UCSD-AML1 (cell line): ENCODE data around the gene BCL6B.
"Not testable (repeated sequence)": the region's sequence is repeated elsewhere in the genome, so short reads cannot be mapped to it uniquely, and the experiment has no call there.

Source experiments
- DNase-seq: peaks from one replicate; lab custom pipeline; 2025; ENCODE audit not compliant: unreplicated experiment; lab: John Stamatoyannopoulos, UW

BCL6B gene

DNA sequence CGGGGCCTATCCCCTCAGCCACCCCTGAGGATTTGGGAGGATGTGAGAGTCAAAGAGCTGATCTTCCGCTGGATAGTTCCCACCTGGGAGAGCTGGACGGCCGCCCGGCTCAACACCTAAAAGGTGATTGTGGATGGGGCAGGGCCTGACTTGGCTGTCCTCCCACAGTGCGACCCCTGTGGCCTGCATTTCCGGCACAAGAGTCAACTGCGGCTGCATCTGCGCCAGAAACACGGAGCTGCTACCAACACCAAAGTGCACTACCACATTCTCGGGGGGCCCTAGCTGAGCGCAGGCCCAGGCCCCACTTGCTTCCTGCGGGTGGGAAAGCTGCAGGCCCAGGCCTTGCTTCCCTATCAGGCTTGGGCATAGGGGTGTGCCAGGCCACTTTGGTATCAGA is 4.5 kb downstream of the BCL6B start:
- DNase-seq = no peak

DNA sequence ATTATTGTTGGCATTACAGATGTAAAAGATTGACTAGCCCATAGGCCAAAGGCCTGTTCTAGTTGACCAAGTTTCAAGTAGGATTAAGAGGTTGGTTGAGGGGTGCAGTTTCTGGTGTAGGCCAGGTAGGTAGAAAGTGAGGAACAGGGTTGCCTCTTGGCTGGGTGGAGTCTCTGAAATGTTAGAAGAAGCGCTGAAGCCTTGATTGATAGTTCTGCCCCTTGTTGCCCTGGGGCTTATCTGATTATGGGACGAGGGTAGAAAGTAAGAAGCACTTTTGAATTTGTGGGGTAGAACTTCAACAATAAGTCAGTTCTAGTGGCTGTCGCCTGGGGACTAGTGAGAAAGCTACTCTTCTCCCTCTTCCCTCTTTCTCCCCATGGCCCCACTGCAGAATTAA is 6.2 kb downstream of the BCL6B start:
- no peak for DNase-seq

DNA sequence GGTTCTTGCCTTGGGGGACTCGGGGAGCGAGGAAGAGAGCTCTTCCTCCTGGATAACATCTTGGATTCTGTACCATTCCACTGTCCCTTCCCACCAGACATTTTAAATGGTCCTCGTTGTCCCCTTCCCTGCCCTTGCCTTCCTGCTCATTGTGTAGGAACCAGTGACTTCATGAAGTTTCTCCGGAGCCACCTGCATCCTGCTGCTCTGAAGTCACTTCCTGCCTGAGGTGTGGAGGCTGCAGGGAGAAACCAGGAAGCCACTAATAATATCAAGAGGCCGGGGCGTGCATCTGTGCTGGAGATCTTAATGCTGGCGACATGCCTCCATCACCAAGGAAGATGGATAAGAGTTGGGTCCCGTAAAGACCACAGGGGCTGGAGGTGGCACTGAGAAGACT is 6.8 kb downstream of the BCL6B start:
- peak; percentile 69 for DNase-seq

GRCh38 chr17:7034955-7035590 is 12.2 kb downstream of the BCL6B start:
- DNase-seq = peak; percentile 80

DNA sequence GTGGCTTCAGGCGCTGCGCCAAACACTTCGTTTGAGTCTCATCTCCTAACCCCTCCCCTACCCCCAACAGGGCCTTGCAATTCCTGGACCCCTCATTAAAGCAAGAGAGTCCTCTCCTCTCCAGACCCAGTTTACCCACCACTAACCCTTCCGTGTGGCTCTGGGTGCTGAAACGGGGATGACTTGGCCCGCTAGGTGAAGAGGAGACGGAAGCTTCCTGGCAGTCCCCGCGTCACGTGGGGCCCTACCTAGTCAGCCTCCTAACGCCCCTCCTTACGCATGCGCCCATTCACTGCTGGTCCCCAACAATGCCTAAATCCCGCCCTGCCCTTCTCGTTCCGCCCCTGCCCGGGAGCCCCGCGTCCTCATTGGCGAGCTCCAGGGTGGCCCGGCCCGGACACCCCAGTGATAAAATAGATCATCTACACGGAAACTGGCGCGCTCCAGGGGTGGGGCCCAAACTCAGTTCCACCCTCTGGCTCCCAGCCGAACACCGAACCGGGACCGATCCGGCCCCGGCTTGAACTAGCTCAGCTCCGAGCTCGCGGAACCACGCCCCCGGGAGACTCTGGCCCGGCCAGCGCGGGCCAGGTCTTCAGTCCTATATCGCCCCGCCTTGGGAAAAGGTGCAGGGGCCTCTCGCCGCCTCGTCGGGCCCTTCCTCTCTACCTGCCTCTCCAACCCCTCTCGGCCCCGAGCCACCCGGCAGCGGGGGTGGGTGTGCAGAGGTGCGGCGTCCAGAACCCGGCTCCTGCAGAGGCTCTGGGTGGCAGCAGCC is 12.9 kb downstream of the BCL6B start, which contains the start of gene SLC16A13:
Gene SLC16A13 (plus strand): TSS at position 425 of the 778 bp plus-strand sequence. CDS start 368 bp downstream, outside the sequence.
- DNase-seq = peak; percentile 96

- DNase-seq = no peak
Measured at GRCh38 chr17:7038025-7038862, 15.4 kb downstream of the BCL6B start.

DNA sequence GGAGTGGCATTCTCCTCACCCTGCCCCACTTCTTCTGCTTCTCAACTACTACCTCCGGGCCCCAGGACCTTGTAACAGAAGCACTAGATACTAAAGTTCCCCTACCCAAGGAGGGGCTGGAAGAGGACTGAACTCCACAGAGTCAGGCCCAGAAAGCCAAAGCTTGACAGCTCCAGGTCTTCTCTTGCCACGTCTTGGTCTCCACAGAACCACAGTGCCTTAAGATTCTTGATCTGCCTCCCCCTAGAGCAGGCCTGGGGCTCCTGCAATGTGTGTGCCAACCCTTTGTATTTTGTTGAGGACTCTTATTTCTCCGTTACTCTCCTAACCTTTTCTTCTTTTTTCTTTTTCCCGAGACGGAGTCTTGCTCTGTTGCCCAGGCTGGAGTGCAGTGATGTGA is 17.0 kb downstream of the BCL6B start:
- no peak for DNase-seq

DNA sequence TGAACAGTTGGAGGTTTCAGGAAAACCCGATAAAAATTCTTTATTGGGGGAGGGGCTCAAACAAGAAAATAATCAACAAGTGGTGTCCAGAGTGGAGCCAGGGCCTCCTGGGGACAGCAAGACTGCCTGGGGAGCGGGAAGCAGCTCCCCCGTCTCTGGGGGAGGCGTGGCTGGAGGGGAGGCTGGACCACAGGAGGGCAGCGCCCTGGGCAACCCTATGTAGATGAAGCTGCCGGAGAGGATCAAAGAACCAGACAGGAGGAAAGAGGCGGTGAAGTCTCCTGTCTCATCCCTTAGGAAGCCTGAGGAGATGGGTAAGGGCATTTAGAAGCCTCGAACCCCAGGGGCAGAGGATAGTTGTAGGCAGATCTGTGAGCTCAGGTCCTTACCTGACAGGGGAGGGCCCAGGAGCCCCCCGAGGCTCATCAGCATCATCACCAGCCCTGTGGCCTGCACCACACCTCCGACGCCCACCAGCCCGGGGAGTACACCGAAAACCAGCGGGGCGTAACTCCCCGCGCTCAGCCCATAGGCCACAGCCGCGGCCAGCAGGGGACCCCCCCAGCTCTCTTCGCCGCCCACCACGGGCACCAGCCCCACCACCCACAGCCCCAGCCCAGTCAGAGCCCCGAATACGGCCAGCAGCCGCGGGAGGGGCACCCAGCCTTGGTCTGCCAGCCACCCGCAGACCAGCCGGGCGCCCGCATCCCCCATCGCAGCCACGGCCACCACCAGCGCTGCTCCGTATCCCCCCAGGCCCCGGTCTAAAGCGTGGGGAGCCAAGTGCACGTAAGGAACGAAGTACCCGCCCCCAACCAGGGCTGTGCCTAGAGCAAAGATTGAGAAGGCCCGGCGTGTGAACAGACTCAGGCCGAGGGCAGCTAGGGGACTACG is 19.0 kb downstream of the BCL6B start:
- no peak for DNase-seq

DNA sequence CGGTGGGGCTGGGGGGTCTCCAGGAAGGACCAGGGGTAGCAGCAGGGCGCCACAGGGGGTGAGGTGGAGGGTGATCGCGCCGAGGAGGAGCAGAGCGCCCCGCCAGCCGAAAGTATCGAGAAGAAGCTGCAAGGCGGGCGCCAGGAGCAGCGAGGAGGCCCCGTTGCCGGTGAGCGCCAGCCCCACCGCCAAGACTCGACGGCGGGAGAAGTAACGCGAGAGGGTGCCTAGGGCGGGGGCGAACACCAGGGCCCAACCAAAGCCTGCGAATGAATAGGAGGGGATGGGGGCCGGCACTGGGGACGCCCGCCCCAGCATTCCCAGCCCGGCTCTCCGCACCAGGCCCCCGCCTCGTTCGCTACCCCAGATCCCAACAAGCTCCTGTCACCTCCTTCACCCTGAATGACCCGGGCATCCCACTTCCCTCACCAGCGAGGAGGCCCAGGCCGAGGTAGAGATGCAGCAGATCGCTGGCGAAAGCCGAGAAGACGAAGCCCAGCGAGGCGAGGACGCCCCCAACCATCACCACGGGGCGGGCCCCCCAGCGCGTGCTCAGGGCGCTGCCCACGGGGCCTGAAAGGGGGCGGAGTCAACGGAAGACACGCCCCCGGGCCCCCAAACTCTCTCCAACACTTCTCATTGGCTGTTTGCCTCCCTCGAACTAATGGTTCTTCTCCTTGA is 19.8 kb downstream of the BCL6B start:
- no peak for DNase-seq

GRCh38 chr17:7043182-7043496 is 20.3 kb downstream of the BCL6B start:
- DNase-seq = no peak

- DNase-seq = no peak
Measured at GRCh38 chr17:7043497-7044198, 20.8 kb downstream of the BCL6B start, which contains the start of gene SLC16A11. Gene SLC16A11 (minus strand): TSS chr17:7044092. CDS start chr17:7043513, 579 bp downstream.

DNA sequence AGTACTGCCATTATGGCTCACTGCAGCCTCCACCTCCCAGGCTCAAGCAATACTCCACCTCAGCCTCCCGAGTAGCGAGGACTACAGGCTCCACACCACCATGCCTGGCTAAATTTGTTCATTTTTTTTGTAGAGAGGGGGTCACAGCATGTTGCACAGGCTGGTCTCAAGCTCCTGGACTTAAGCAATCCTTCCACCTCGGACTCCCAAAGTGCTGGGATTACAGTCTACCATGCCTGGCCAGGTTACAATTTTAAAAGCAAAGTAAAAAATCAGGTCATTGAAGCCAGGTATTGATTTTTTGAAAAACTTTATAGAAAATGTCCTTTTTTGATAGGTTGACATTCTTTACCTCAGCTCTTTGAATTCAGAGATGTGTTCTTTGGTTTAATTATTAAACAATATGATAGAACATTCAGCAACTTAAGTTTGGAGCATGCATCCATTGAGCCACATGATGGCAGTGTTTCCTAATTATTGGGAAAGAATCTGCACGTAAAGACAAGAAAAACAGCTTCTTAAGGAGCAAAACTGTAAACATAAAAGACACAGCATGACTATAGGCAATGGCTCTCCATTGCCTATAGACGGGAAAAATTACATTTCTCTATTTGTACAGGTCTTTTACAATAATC is 22.8 kb downstream of the BCL6B start:
- no peak for DNase-seq

DNA sequence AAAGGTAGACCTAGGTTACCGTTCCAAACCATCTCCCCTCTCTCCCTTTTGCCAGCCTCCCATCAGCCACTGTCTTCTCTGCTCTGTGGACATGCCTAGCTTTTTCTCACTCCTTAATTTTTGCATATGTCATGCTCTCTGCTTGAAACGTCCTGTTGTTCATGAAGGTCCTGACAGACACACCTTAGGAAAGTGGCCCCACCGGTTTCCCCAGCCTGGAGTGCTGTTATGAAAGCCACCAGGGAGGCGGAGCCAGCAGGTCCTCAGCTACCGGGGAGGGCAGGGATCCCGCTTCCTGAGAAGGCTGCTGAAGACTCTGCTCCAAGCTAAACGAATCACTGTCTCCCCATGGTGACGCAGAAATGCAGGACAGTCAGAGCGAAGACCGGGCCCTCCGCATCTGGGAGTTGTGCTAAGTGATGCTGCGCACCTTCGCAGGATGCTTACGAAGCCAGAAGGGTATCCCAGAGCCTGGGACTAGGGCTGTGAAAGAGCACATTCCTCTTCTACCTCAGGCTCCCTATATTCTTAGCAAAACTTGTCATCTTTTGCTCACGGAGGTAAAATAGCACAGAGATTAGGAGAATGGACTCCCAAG is 23.4 kb downstream of the BCL6B start:
- no peak for DNase-seq

DNA sequence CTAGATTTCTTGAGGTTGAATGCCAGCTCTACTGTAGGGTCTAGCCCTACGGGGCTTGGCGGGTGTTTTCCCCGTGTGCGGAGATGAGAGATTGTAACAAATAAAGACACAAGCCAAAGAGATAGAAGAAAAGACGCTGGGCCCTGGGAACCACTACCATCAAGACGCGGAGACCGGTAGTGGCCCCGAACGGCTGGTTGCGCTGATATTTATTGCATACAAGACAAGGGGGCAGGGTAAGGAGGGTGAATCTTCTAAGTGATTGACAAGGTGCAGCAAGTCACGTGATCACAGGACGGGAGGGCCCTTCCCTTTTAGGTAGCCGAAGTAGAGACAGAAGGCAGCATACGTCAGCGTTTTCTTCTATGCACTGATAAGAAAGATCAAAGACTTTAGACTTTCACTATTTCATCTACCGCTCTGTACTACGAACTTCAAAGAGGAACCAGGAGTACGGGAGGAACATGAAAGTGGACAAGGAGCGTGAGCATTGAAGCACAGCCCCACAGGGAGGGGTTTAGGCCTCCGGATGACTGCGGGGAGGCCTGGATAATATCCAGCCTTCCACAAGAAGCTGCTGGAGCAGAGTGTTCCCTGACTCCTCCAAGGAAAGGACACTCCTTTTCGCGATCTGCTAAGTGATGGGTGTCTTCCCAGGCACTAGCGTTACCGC is 24.0 kb downstream of the BCL6B start:
- DNase-seq = not testable (repeated sequence)

GRCh38 chr17:7047566-7047965 is 24.7 kb downstream of the BCL6B start:
- no peak for DNase-seq

DNA sequence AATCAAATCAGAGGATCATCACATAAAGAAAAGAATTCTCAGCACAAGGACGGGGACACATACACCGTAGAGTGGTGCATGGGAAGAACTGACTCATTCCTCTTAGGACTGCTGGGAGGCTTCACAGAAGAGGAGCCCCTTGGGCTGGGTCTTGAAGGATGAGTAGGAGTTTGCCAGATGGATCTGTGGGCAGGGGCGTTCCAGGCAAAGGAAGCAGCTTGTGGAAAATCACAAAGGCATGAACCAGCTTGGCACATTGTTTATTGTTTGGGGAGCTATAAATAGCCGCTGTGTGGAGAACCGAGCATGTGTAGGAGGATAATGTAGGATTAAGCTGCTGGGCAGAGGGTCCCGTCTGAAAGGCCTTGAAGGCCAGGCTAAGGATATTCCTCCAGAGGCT is 26.1 kb downstream of the BCL6B start:
- no peak for DNase-seq

DNA sequence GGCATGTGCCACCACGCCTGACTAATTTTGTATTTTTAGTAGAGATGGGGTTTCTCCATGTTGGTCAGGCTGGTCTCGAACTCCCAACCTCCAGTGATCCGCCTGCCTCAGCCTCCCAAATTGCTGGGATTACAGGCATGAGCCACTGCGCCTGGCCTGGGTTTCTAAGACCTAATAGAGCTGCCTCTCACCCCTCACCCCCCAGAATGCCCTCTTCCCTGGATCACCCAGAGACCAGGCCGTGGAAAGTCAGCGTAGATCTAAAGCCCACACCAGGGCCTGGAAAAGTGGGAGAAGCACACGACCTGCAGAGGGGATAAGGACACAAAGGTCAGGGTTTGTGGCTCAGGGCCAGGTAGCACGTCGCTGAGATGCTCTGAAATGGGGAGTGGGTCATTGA is 27.7 kb downstream of the BCL6B start:
- not testable (repeated sequence) for DNase-seq

- no peak for DNase-seq
Measured at GRCh38 chr17:7056386-7056785, 33.5 kb downstream of the BCL6B start.
